GM12878 (cell line): ENCODE data around the gene CCSER1. TPM values are rescaled to one million over a fixed set of nuclear protein-coding genes. Genes with fewer than 3 reads are reported as not detected.

Experiments used
- IKZF2 ChIP-seq, 2 experiments: fragments of 450-650 bp; IDR thresholded peaks; 2 replicates each; pipeline ENCODE4 v1.6.1; 2017; ENCODE audit warnings: mild to moderate bottlenecking in 2 of 2, moderate library complexity in 2 of 2
- MYC ChIP-seq: IDR thresholded peaks from 2 replicates; pipeline ENCODE4 v1.6.1; 2011; ENCODE audit warnings: mild to moderate bottlenecking, low read length, moderate library complexity, inconsistent platforms; ENCODE audit not compliant: insufficient read depth, insufficient replicate concordance, insufficient read length, severe bottlenecking
- PAX5 ChIP-seq: IDR thresholded peaks from 2 replicates; pipeline ENCODE4 v1.6.1; 2011; ENCODE audit warnings: low read depth, low read length, borderline replicate concordance
- PML ChIP-seq: IDR thresholded peaks from 2 replicates; pipeline ENCODE4 v1.6.1; 2012; ENCODE audit warnings: low read length, inconsistent platforms
- SP1 ChIP-seq: IDR thresholded peaks from one replicate; pipeline ENCODE4 v1.6.1; 2011; ENCODE audit warnings: low read depth, low read length
- ZBED1 ChIP-seq: IDR thresholded peaks from 2 replicates; pipeline ENCODE4 v1.6.1; 2016; ENCODE audit warnings: borderline replicate concordance
- ZNF622 ChIP-seq: fragments of 450-650 bp; IDR thresholded peaks from 2 replicates; pipeline ENCODE4 v1.6.1; 2017; ENCODE audit warnings: mild to moderate bottlenecking, inconsistent platforms
- polyA plus RNA-seq, 11 experiments: library from polyadenylated mRNA; depleted of rRNA in 4 of 11; unstranded in 6 of 11; stranded (reverse) in 5 of 11; fragments of >200 nt; fragmentation: Nextera tagmentation in 4 of 11; fragmentation: Illumina TruSeq in 1 of 11; extraction: Ambion mirVana in 4 of 11; extraction: Trizol in 1 of 11; gene quantifications; 1 replicate in 1 of 11; 2 replicates in 10 of 11; pipeline versions ENCODE4 v1.2.1 to v1.2.3, GENCODE V29; 2011 to 2016; ENCODE audit warnings: inconsistent platforms in 2 of 11, missing spikeins in 2 of 11, low read depth in 1 of 11
- total RNA-seq, 4 experiments: library from RNA; depleted of rRNA in 3 of 4; stranded (reverse); fragments of >200 nt in 3 of 4; fragmentation: Illumina TruSeq in 1 of 4; extraction: Trizol in 1 of 4; gene quantifications; 2 replicates each; pipeline versions ENCODE4 v1.2.1 to v1.2.3, GENCODE V29; 2013 to 2021
- TF ChIP-seq, protein P1 (sequence below): IDR thresholded peaks from 2 replicates; pipeline ENCODE4 v1.6.1; 2012; ENCODE audit warnings: low read depth, low read length, improper control_type of control experiment
- TF ChIP-seq, protein P2 (sequence below): fragments of 450-650 bp; IDR thresholded peaks from 2 replicates; pipeline ENCODE4 v1.6.1; 2017; ENCODE audit warnings: mild to moderate bottlenecking, moderate library complexity

The CCSER1 gene
- total and polyA plus RNA-seq, 10 of the 15 experiments (the other 5 are each of a cell fraction or from before 2014, with no cell fraction given): 0.22 to 2.7 (median 1.0) TPM

DNA sequence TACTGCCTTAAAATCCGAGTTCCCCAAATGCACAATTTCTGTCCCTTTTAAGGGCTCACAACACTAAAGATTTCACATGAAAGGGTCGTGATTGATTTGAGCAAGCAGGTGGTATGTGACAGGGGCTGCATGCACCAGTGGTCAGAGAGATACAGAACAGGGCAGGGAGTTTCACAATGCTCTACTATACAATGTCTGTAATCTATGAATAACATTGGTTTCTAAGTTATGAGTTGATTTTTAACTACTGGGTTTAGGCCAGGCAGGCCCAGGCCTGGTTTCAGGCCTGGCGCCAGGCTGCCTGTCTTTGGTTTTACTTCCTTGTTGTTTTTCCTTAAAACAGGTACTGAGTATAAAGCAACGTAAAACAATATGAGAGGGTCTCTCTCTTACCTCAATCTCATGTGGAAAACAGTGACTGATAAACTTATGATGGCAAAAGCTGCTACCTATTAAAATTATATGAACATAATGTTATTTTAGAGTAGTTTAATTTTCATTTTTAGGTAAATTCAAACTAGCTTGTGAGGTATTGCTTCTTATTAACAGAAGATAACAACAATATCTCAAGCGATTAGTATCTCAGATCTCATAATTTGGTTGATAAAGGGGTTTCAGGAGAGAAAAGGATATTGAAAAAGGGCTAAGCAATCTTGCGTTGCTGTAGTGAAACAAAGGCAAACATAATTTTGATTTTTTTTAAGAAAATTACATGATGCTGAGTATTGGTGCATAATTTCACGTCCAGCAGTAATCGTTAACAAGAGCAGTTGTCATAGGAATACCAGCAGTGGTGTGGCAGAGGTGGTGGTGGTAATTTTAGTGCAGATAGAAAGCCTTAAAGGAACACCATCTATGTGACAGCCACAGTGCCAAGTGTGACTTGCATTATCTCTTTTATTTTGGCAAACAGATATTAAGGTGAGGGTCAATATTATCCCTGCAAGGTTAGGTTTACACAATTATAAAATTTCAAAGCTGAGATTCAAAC, 1232.1 kb downstream of the CCSER1 start (continued):
- TF ChIP-seq, protein P1, sequence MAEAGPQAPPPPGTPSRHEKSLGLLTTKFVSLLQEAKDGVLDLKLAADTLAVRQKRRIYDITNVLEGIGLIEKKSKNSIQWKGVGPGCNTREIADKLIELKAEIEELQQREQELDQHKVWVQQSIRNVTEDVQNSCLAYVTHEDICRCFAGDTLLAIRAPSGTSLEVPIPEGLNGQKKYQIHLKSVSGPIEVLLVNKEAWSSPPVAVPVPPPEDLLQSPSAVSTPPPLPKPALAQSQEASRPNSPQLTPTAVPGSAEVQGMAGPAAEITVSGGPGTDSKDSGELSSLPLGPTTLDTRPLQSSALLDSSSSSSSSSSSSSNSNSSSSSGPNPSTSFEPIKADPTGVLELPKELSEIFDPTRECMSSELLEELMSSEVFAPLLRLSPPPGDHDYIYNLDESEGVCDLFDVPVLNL: no peak
- TF ChIP-seq ZNF622: no peak
- TF ChIP-seq ZBED1: no peak
- peak in 1 of 2 experiments; percentile 47; a peak in 2 of 4 replicates for TF ChIP-seq IKZF2 (IDR thresholded peaks at IDR 0.05)
- TF ChIP-seq, protein P2, sequence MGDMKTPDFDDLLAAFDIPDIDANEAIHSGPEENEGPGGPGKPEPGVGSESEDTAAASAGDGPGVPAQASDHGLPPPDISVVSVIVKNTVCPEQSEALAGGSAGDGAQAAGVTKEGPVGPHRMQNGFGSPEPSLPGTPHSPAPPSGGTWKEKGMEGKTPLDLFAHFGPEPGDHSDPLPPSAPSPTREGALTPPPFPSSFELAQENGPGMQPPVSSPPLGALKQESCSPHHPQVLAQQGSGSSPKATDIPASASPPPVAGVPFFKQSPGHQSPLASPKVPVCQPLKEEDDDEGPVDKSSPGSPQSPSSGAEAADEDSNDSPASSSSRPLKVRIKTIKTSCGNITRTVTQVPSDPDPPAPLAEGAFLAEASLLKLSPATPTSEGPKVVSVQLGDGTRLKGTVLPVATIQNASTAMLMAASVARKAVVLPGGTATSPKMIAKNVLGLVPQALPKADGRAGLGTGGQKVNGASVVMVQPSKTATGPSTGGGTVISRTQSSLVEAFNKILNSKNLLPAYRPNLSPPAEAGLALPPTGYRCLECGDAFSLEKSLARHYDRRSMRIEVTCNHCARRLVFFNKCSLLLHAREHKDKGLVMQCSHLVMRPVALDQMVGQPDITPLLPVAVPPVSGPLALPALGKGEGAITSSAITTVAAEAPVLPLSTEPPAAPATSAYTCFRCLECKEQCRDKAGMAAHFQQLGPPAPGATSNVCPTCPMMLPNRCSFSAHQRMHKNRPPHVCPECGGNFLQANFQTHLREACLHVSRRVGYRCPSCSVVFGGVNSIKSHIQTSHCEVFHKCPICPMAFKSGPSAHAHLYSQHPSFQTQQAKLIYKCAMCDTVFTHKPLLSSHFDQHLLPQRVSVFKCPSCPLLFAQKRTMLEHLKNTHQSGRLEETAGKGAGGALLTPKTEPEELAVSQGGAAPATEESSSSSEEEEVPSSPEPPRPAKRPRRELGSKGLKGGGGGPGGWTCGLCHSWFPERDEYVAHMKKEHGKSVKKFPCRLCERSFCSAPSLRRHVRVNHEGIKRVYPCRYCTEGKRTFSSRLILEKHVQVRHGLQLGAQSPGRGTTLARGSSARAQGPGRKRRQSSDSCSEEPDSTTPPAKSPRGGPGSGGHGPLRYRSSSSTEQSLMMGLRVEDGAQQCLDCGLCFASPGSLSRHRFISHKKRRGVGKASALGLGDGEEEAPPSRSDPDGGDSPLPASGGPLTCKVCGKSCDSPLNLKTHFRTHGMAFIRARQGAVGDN: peak; percentile 28; the same call in 1 of the 2 replicates
- TF ChIP-seq SP1: no peak
- TF ChIP-seq PML: no peak
- no peak for TF ChIP-seq MYC
- TF ChIP-seq PAX5: no peak
